SK-N-SH treated with all-trans-retinoic acid at 6 μM for 48 hours (cell line): ENCODE data around the gene PABPC1L.

ENCODE experiments used
- ARNTL ChIP-seq: fragments of 450-650 bp; formaldehyde crosslinking; IDR thresholded peaks from 2 replicates; pipeline ENCODE4 v1.5.0; 2020; ENCODE audit warnings: low read depth, mild to moderate bottlenecking, moderate library complexity, borderline replicate concordance
- CREB5 ChIP-seq: fragments of 250-450 bp; sonication (Bioruptor Pico); IDR thresholded peaks from 2 replicates; pipeline ENCODE4 v1.5.1; 2020; ENCODE audit warnings: low read depth, mild to moderate bottlenecking, moderate library complexity
- CSRNP3 ChIP-seq: fragments of 250-450 bp; sonication (Bioruptor Pico); IDR thresholded peaks from 2 replicates; pipeline ENCODE4 v1.5.1; 2021; ENCODE audit warnings: mild to moderate bottlenecking, moderate library complexity
- OSR1 ChIP-seq: fragments of 250-450 bp; sonication (Bioruptor Pico); IDR thresholded peaks from 2 replicates; pipeline ENCODE4 v1.8.0; 2022; ENCODE audit warnings: moderate library complexity, mild to moderate bottlenecking, inconsistent platforms
- PATZ1 ChIP-seq: fragments of 250-450 bp; sonication (Bioruptor Pico); IDR thresholded peaks from 2 replicates; pipeline ENCODE4 v1.8.0; 2020; ENCODE audit warnings: mild to moderate bottlenecking, moderate library complexity, borderline replicate concordance
- RARB ChIP-seq: fragments of 250-450 bp; sonication (Bioruptor Pico); IDR thresholded peaks from 2 replicates; pipeline ENCODE4 v1.8.0; 2021; ENCODE audit warnings: mild to moderate bottlenecking, moderate library complexity
- SNAI2 ChIP-seq: fragments of 250-450 bp; sonication (Bioruptor Pico); IDR thresholded peaks from 2 replicates; pipeline ENCODE4 v1.5.0; 2020; ENCODE audit warnings: mild to moderate bottlenecking, moderate library complexity
- TCF4 ChIP-seq: fragments of 250-450 bp; sonication (Bioruptor Pico); IDR thresholded peaks from 2 replicates; pipeline ENCODE4 v1.8.0; 2021; ENCODE audit warnings: mild to moderate bottlenecking, moderate library complexity, borderline replicate concordance
- TOX ChIP-seq: fragments of 250-450 bp; sonication (Bioruptor Pico); IDR thresholded peaks from 2 replicates; pipeline ENCODE4 v1.8.0; 2021; ENCODE audit warnings: mild to moderate bottlenecking, moderate library complexity, borderline replicate concordance
- ZFP3 ChIP-seq: fragments of 250-450 bp; sonication (Bioruptor Pico); IDR thresholded peaks from 2 replicates; pipeline ENCODE4 v1.5.0; 2020; ENCODE audit warnings: mild to moderate bottlenecking, moderate library complexity
- ZFP30 ChIP-seq: fragments of 450-650 bp; formaldehyde crosslinking; IDR thresholded peaks from 2 replicates; pipeline ENCODE4 v1.5.0; 2022; ENCODE audit warnings: mild to moderate bottlenecking, moderate library complexity
- ZNF565 ChIP-seq: fragments of 450-650 bp; formaldehyde crosslinking; conservative IDR thresholded peaks from 2 replicates; pipeline ENCODE4 v1.5.0; 2020; ENCODE audit warnings: low read depth, mild to moderate bottlenecking, moderate library complexity
- ZNF8 ChIP-seq: fragments of 450-650 bp; formaldehyde crosslinking; IDR thresholded peaks from 2 replicates; pipeline ENCODE4 v1.5.0; 2020; ENCODE audit warnings: mild to moderate bottlenecking, moderate library complexity

- TF ChIP-seq OSR1 (CRISPR knock-in tag) (no peak), ZFP30 (CRISPR knock-in tag) (no peak), SNAI2 (no peak), TCF4 (CRISPR knock-in tag) (no peak), ZFP3 (no peak), ARNTL (CRISPR knock-in tag) (no peak), RARB (CRISPR knock-in tag) (no peak), ZNF8 (no peak), TOX (CRISPR knock-in tag) (no peak), CSRNP3 (CRISPR knock-in tag) (no peak), CREB5 (no peak), ZNF565 (CRISPR knock-in tag) (no peak), PATZ1 (CRISPR knock-in tag) (no peak)
These were observed 22.4 kb upstream of the PABPC1L start for GRCh38 chr20:44887466-44887865.
